Keratinocyte (primary cell): Measurements from ENCODE around the gene SEMA7A. TPM values are rescaled to one million over a fixed set of nuclear protein-coding genes. Genes with fewer than 3 reads are reported as not detected.

Source experiments
- DNase-seq: peaks from one replicate; pipeline ENCODE4 v3.0.0-alpha.2; 2011; ENCODE audit warnings: low read depth, missing footprints, low spot score
- FAIRE-seq: peaks from 2 replicates; lab custom pipeline; 2011; peaks lifted over from hg19 to GRCh38; lab: Jason Lieb, UNC
- H2AFZ ChIP-seq: 2 replicates; pipeline ENCODE4 v1.6.0; 2012; ENCODE audit warnings: low read length, control low read depth, inconsistent platforms; ENCODE audit not compliant: control insufficient read depth
- H3K27ac ChIP-seq: 2 replicates; pipeline ENCODE4 v1.5.1; 2011; ENCODE audit warnings: low read length; ENCODE audit not compliant: control insufficient read depth, insufficient read depth
- H3K27me3 ChIP-seq: 3 replicates; pipeline ENCODE4 v1.6.0; 2011; ENCODE audit warnings: low read length; ENCODE audit not compliant: control insufficient read depth, insufficient read depth; ENCODE audit errors: extremely low read depth
- H3K36me3 ChIP-seq, 2 experiments: 2 replicates in 1 of 2; 3 replicates in 1 of 2; pipeline ENCODE4 v1.5.1; 2011; ENCODE audit warnings: low read length in 2 of 2, mild to moderate bottlenecking in 1 of 2; ENCODE audit not compliant: control insufficient read depth in 2 of 2, insufficient read depth in 2 of 2; ENCODE audit errors: extremely low read depth in 1 of 2
- H3K4me1 ChIP-seq: 3 replicates; pipeline ENCODE4 v1.5.1; 2011; ENCODE audit warnings: low read length; ENCODE audit not compliant: control insufficient read depth, insufficient read depth; ENCODE audit errors: extremely low read depth
- H3K4me2 ChIP-seq: 3 replicates; pipeline ENCODE4 v1.6.0; 2011; ENCODE audit warnings: low read depth, low read length; ENCODE audit not compliant: control insufficient read depth, insufficient read depth; ENCODE audit errors: extremely low read depth
- H3K4me3 ChIP-seq, 3 experiments: fragments of 200-600 bp in 1 of 3; sonication (generic) in 1 of 3; 2 replicates in 2 of 3; 3 replicates in 1 of 3; pipeline ENCODE4 v1.5.1; 2011 to 2016; ENCODE audit warnings: low read length in 3 of 3, mild to moderate bottlenecking in 3 of 3, control low read depth in 2 of 3, inconsistent platforms in 1 of 3, low read depth in 1 of 3, mixed read lengths in 1 of 3, mixed run types in 1 of 3, moderate library complexity in 1 of 3; ENCODE audit not compliant: control insufficient read depth in 2 of 3, insufficient read depth in 2 of 3; ENCODE audit errors: extremely low read depth in 1 of 3
- H3K79me2 ChIP-seq: 2 replicates; pipeline ENCODE4 v1.6.0; 2012; ENCODE audit warnings: low read length; ENCODE audit not compliant: control insufficient read depth, insufficient read depth
- H3K9ac ChIP-seq: 3 replicates; pipeline ENCODE4 v1.6.0; 2011; ENCODE audit warnings: low read length; ENCODE audit not compliant: control insufficient read depth, insufficient read depth; ENCODE audit errors: extremely low read depth
- H3K9me1 ChIP-seq: 3 replicates; pipeline ENCODE4 v1.6.0; 2011; ENCODE audit warnings: low read length; ENCODE audit not compliant: control insufficient read depth, insufficient read depth; ENCODE audit errors: extremely low read depth
- H3K9me3 ChIP-seq: 2 replicates; pipeline ENCODE4 v1.5.1; 2012; ENCODE audit warnings: low read depth, low read length; ENCODE audit not compliant: control insufficient read depth
- H4K20me1 ChIP-seq: 3 replicates; pipeline ENCODE4 v1.6.0; 2011; ENCODE audit warnings: low read length; ENCODE audit not compliant: control insufficient read depth, insufficient read depth; ENCODE audit errors: extremely low read depth
- CTCF ChIP-seq, 3 experiments: IDR thresholded peaks in 1 of 3; conservative IDR thresholded peaks in 1 of 3; optimal IDR thresholded peaks in 1 of 3; 2 replicates in 2 of 3; 3 replicates in 1 of 3; pipeline versions ENCODE3 to v1.5.1; 2011; ENCODE audit warnings: low read length in 3 of 3, mild to moderate bottlenecking in 3 of 3, moderate library complexity in 2 of 3, control low read depth in 1 of 3, inconsistent platforms in 1 of 3; ENCODE audit not compliant: insufficient read depth in 2 of 3; ENCODE audit errors: extremely low read depth in 1 of 3
- EZH2 ChIP-seq: IDR thresholded peaks from one replicate; pipeline ENCODE4 v1.6.1; 2012; ENCODE audit warnings: inconsistent platforms, mild to moderate bottlenecking, low read length, moderate library complexity
- dilution Hi-C: fragments of 300-500 bp; cut with MboI; formaldehyde crosslinking; loops from one replicate; pipeline ENCODE4 v1.7.0; 2020; ENCODE audit warnings: low sequenced_read_pairs; ENCODE audit not compliant: extremely low pct_ligation_motif_present
- polyA plus RNA-seq, 5 experiments: library from polyadenylated mRNA; depleted of rRNA in 3 of 5; stranded (reverse) in 3 of 5; stranded (forward) in 1 of 5; unstranded in 1 of 5; fragments of >200 nt; gene quantifications; 1 replicate in 1 of 5; 2 replicates in 3 of 5; 3 replicates in 1 of 5; pipeline versions ENCODE4 v1.2.1 to v1.2.3, GENCODE V29; 2011 to 2012; ENCODE audit warnings: missing spikeins in 2 of 5, low read depth in 1 of 5, low replicate concordance in 1 of 5

The SEMA7A gene
- polyA plus RNA-seq, 1 donor (not counting 4 experiments of a cell fraction or from before 2014, with no cell fraction given): 8.0 TPM

DNA sequence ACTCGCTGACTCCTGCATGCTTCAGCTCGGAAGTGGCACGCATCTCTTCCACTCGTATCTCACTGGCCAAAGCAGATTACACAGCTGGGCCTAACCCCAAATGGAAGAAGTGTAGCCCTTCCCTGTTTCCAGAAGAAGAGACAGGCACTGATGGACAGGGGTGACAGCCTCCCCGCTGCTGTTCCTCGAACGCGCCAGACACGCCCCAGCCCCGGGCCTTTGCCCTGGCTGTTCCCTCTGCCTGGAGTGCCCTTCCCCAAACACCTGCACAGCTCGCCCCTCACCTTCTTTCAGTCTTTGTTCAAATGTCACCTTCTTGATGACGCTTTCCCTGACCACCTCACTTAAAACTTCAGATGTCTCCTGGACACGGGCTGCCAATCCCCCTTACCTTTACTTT is 40.3 kb downstream of the SEMA7A start:
- H3K4me3 ChIP-seq: no peak overlapping the region
- H3K36me3 ChIP-seq: no peaks in the 10 kb centered on the region
- H2AFZ ChIP-seq: no peak overlapping the region
- H3K27ac ChIP-seq: no peak overlapping the region
- H3K79me2 ChIP-seq: no peaks in the 10 kb centered on the region
- H3K9me3 ChIP-seq: no peaks in the 10 kb centered on the region
- TF ChIP-seq CTCF (optimal IDR thresholded peaks at IDR 0.05 in 1 of 3, IDR thresholded peaks at IDR 0.05 in 1 of 3, conservative IDR thresholded peaks at IDR 0.05 in 1 of 3; ENCODE audit: extremely low read depth in 1 of 3, insufficient read depth in 2 of 3, low read length in 3 of 3): no peak
- TF ChIP-seq EZH2: no peak
- H4K20me1 ChIP-seq: no peaks in the 10 kb centered on the region
- peaks cover 35% of the 10 kb centered on the region for H3K4me1 ChIP-seq
- no peak overlapping the region for H3K9ac ChIP-seq
- DNase-seq (no peak), FAIRE-seq (no peak)
- no peaks in the 10 kb centered on the region for H3K27me3 ChIP-seq
- dilution Hi-C loops: no loop called here
- no peaks in the 10 kb centered on the region for H3K9me1 ChIP-seq
- no peak overlapping the region for H3K4me2 ChIP-seq

GRCh38 chr15:74392902-74393301 is 40.9 kb downstream of the SEMA7A start:
- Histone ChIP-seq H3K4me3 (no peak overlapping the region), H3K9me3 (no peaks in the 10 kb centered on the region), H3K9ac (no peak overlapping the region), H3K4me1 (peaks cover 33% of the 10 kb centered on the region), H4K20me1 (no peaks in the 10 kb centered on the region), H3K9me1 (no peaks in the 10 kb centered on the region), H3K79me2 (no peaks in the 10 kb centered on the region), H3K36me3 (no peaks in the 10 kb centered on the region), H3K27me3 (no peaks in the 10 kb centered on the region), H3K4me2 (no peak overlapping the region), H3K27ac (no peak overlapping the region), H2AFZ (no peak overlapping the region)
- TF ChIP-seq CTCF (optimal IDR thresholded peaks at IDR 0.05 in 1 of 3, IDR thresholded peaks at IDR 0.05 in 1 of 3, conservative IDR thresholded peaks at IDR 0.05 in 1 of 3; ENCODE audit: extremely low read depth in 1 of 3, insufficient read depth in 2 of 3, low read length in 3 of 3): no peak
- no peak for TF ChIP-seq EZH2
- dilution Hi-C loops: no loop called here
- no peak for DNase-seq
- FAIRE-seq: no peak
